Erythroblast (primary cell): ENCODE measurements around the gene KRTAP10-3.

Experiments
- GATA1 ChIP-seq: IDR thresholded peaks from 2 replicates; pipeline ENCODE4 v1.6.1; 2011; ENCODE audit warnings: low read depth, mild to moderate bottlenecking, control low read depth, low read length, moderate library complexity
- POLR2A ChIP-seq: IDR thresholded peaks from 2 replicates; pipeline ENCODE4 v1.6.1; 2011; ENCODE audit warnings: mild to moderate bottlenecking, low read length

- no peak for TF ChIP-seq POLR2A
- no peak for TF ChIP-seq GATA1
Measured at GRCh38 chr21:44534688-44535087, 23.9 kb downstream of the KRTAP10-3 start.
